A673 (cell line): Measurements from ENCODE around the gene PGM2L1.

Experiments
- EZH2 ChIP-seq: fragments of 200-600 bp; sonication (generic); IDR thresholded peaks from 2 replicates; pipeline ENCODE4 v1.6.1; 2017; ENCODE audit warnings: borderline replicate concordance, low read depth, mild to moderate bottlenecking, mixed read lengths, antibody characterized with exemption, low read length; ENCODE audit not compliant: poor library complexity, severe bottlenecking
- TF ChIP-seq, protein P1 (sequence below): fragments of 300-800, 200-600 bp; sonication (generic); conservative IDR thresholded peaks from 2 replicates; pipeline ENCODE4 v1.5.1; 2017; ENCODE audit warnings: low read depth, mild to moderate bottlenecking, antibody characterized with exemption, low read length, moderate library complexity, mixed read lengths

- TF ChIP-seq, protein P1, sequence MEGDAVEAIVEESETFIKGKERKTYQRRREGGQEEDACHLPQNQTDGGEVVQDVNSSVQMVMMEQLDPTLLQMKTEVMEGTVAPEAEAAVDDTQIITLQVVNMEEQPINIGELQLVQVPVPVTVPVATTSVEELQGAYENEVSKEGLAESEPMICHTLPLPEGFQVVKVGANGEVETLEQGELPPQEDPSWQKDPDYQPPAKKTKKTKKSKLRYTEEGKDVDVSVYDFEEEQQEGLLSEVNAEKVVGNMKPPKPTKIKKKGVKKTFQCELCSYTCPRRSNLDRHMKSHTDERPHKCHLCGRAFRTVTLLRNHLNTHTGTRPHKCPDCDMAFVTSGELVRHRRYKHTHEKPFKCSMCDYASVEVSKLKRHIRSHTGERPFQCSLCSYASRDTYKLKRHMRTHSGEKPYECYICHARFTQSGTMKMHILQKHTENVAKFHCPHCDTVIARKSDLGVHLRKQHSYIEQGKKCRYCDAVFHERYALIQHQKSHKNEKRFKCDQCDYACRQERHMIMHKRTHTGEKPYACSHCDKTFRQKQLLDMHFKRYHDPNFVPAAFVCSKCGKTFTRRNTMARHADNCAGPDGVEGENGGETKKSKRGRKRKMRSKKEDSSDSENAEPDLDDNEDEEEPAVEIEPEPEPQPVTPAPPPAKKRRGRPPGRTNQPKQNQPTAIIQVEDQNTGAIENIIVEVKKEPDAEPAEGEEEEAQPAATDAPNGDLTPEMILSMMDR = no peak
- no peak for TF ChIP-seq EZH2
Observed at GRCh38 chr11:74427384-74427886, 29.2 kb upstream of the PGM2L1 start.
